ENCODE measurements around the gene KIR2DL1.

The KIR2DL1 gene

DNA sequence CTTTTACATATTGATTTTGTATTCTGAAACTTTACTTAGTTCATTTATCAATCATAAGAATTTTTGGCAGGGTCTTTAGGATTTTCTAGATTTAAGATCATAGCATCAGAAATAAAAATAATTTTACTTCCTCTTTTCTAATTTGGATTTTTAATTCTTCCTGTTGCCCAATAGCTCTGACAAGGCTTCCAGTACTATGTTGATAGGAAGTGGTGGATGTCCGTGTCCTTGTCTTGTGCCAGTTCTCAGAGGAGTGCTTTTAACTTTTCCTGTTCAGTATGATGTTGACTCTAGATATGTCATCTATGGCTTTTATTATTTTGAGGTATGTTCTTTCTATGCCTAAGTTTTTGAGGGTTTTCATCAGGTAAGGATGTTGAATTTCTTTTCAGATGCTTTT, 26.2 kb downstream of the KIR2DL1 start:
- H3K4me2 ChIP-seq (ENCODE audit: low read length): peak overlapping the region; percentile 22
- H3K27ac ChIP-seq (ENCODE audit: low read depth, low read length): no peak overlapping the region
- H3K9me3 ChIP-seq (ENCODE audit: control insufficient read depth, insufficient read depth, low read length): no peaks in the 10 kb centered on the region
- TF ChIP-seq EZH2phosphoT487 (IDR thresholded peaks at IDR 0.05; ENCODE audit: borderline replicate concordance, low read length): no peak
- TF ChIP-seq, protein P1, sequence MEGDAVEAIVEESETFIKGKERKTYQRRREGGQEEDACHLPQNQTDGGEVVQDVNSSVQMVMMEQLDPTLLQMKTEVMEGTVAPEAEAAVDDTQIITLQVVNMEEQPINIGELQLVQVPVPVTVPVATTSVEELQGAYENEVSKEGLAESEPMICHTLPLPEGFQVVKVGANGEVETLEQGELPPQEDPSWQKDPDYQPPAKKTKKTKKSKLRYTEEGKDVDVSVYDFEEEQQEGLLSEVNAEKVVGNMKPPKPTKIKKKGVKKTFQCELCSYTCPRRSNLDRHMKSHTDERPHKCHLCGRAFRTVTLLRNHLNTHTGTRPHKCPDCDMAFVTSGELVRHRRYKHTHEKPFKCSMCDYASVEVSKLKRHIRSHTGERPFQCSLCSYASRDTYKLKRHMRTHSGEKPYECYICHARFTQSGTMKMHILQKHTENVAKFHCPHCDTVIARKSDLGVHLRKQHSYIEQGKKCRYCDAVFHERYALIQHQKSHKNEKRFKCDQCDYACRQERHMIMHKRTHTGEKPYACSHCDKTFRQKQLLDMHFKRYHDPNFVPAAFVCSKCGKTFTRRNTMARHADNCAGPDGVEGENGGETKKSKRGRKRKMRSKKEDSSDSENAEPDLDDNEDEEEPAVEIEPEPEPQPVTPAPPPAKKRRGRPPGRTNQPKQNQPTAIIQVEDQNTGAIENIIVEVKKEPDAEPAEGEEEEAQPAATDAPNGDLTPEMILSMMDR (IDR thresholded peaks at IDR 0.05; ENCODE audit: low read depth, low read length, poor library complexity, severe bottlenecking): no peak
- no peaks in the 10 kb centered on the region for H4K20me1 ChIP-seq (ENCODE audit: control insufficient read depth, insufficient read depth, low read depth, low read length)
- no peaks in the 10 kb centered on the region for H3K36me3 ChIP-seq (ENCODE audit: control insufficient read depth, low read length)
- peaks cover 14% of the 10 kb centered on the region for H3K4me1 ChIP-seq (ENCODE audit: control insufficient read depth, low read length)
- H3K9me2 ChIP-seq (replicated peaks; ENCODE audit: control insufficient read depth, low read length): no peaks in the 10 kb centered on the region
- H3K4me3 ChIP-seq (ENCODE audit: low read length): no peak overlapping the region
- no peaks in the 10 kb centered on the region for H3K79me2 ChIP-seq (ENCODE audit: control insufficient read depth, low read length)
- H3K27me3 ChIP-seq (ENCODE audit: control insufficient read depth, low read length): peaks cover 18% of the 10 kb centered on the region
- no peaks in the 10 kb centered on the region for H3F3A ChIP-seq (ENCODE audit: control insufficient read depth, insufficient read depth)

DNA sequence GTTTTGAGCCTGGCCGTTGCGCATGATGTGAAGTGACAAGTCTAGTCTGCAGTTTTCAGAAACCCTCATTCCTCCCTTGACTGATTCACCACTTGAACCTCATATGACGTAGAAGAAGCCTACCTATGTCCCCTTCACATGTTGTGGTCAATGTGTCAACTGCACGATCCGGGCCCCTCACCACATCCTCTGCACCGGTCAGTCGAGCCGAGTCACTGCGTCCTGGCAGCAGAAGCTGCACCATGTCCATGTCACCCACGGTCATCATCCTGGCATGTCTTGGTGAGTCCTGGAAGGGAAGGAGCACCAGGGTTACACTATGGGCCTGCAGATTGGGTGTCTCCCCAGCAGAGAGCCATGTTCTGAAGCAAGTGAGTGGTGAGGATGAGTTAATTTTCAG, 33.8 kb downstream of the KIR2DL1 start, which contains the start of gene KIR2DL4:
TSS of gene KIR2DL4 (plus strand) at position 201 of the 400 bp plus-strand sequence. CDS start at position 243, 42 bp downstream.
- TF ChIP-seq, protein P1 (IDR thresholded peaks at IDR 0.05; ENCODE audit: low read depth, low read length, poor library complexity, severe bottlenecking): no peak
- TF ChIP-seq EZH2phosphoT487 (IDR thresholded peaks at IDR 0.05; ENCODE audit: borderline replicate concordance, low read length): no peak
- Histone ChIP-seq H3K4me3 (ENCODE audit: low read length) (no peak within 1 kb of the TSS), H3F3A (ENCODE audit: control insufficient read depth, insufficient read depth) (no peaks in the 10 kb centered on the region), H3K9me3 (ENCODE audit: control insufficient read depth, insufficient read depth, low read length) (no peaks in the 10 kb centered on the region), H3K27ac (ENCODE audit: low read depth, low read length) (no peak within 1 kb of the TSS), H3K4me1 (ENCODE audit: control insufficient read depth, low read length) (no peaks in the 10 kb centered on the region), H3K36me3 (ENCODE audit: control insufficient read depth, low read length) (no peaks in the 10 kb centered on the region), H4K20me1 (ENCODE audit: control insufficient read depth, insufficient read depth, low read depth, low read length) (no peaks in the 10 kb centered on the region), H3K9me2 (replicated peaks; ENCODE audit: control insufficient read depth, low read length) (no peaks in the 10 kb centered on the region), H3K4me2 (ENCODE audit: low read length) (no peak within 1 kb of the TSS), H3K79me2 (ENCODE audit: control insufficient read depth, low read length) (no peaks in the 10 kb centered on the region), H3K27me3 (ENCODE audit: control insufficient read depth, low read length) (0 out of 2 replicates have a peak, but pooled peaks cover 4% of the 10 kb centered on the region)

DNA sequence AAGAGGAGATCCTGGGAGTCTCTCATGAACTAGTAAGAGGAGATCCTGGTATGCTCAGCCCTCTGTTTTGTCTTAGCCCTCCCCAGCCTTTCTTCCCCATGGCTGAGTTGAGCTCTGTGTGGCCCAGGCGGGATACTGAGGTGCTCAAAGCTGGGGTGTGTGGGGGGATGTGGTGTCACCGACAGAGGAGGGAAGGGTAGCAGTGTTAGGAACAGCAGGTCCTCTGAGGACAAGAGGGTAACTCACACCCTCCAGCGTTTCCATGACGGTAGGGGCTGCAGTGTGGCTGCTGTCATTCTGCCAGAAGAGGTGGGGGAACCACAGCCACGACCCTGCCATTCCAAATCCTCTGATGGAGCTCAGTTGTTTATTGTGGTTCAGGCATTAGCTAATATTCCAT, 34.5 kb downstream of the KIR2DL1 start:
- Histone ChIP-seq H3K9me2 (replicated peaks; ENCODE audit: control insufficient read depth, low read length) (no peaks in the 10 kb centered on the region), H3K36me3 (ENCODE audit: control insufficient read depth, low read length) (no peaks in the 10 kb centered on the region), H3K27me3 (ENCODE audit: control insufficient read depth, low read length) (peaks cover 3% of the 10 kb centered on the region; the same call in 1 of the 2 replicates), H3K4me2 (ENCODE audit: low read length) (no peak overlapping the region), H3K4me3 (ENCODE audit: low read length) (no peak overlapping the region), H3F3A (ENCODE audit: control insufficient read depth, insufficient read depth) (no peaks in the 10 kb centered on the region), H3K4me1 (ENCODE audit: control insufficient read depth, low read length) (no peaks in the 10 kb centered on the region), H3K27ac (ENCODE audit: low read depth, low read length) (no peak overlapping the region), H3K79me2 (ENCODE audit: control insufficient read depth, low read length) (no peaks in the 10 kb centered on the region), H4K20me1 (ENCODE audit: control insufficient read depth, insufficient read depth, low read depth, low read length) (no peaks in the 10 kb centered on the region), H3K9me3 (ENCODE audit: control insufficient read depth, insufficient read depth, low read length) (no peaks in the 10 kb centered on the region)
- TF ChIP-seq EZH2phosphoT487 (IDR thresholded peaks at IDR 0.05; ENCODE audit: borderline replicate concordance, low read length): no peak
- TF ChIP-seq, protein P1 (IDR thresholded peaks at IDR 0.05; ENCODE audit: low read depth, low read length, poor library complexity, severe bottlenecking): no peak

All from DOHH2 (cell line).